HCT116 (cell line): ENCODE data around the gene FDXR. TPM values are rescaled to one million over a fixed set of nuclear protein-coding genes. Genes with fewer than 3 reads are reported as not detected.

Source experiments
- ATAC-seq: fragments of 200-7000 bp; cut with Tn5 transposase; 2 replicates; pipeline ENCODE4 v1.9.1; 2020; ENCODE audit warnings: mild to moderate bottlenecking, moderate library complexity
- BruUV-seq: library from RNA; stranded (reverse); fragments of 400-500 nt; replicated peaks from 2 replicates; lab custom pipeline; 2021; lab: Mats Ljungman, UMichigan
- CTCF ChIA-PET: fragments of 300-600 bp; sonication (Branson Sonifier 250); formaldehyde crosslinking; loops from one replicate; lab custom pipeline; 2021; ENCODE audit warnings: antibody characterized with exemption; lab: Charles Lee
- POLR2A ChIA-PET: fragments of 300-600, 350-600 bp; sonication (Branson Sonifier 250); formaldehyde crosslinking; loops from one replicate; lab custom pipeline; 2021; ENCODE audit warnings: antibody characterized with exemption; lab: Charles Lee
- RAD21 ChIA-PET, 2 experiments: fragments of 300-600 bp; sonication (Branson Sonifier 250); formaldehyde crosslinking; loops; one replicate each; lab custom pipeline; 2023; ENCODE audit warnings: low total read pairs in 2 of 2; ENCODE audit not compliant: uncharacterized antibody in 2 of 2, unreplicated experiment in 2 of 2, low non-redundant PET in 1 of 2; lab: Charles Lee
- DNase-seq: peaks from one replicate; pipeline ENCODE4 v3.0.0-alpha.2; 2010; ENCODE audit warnings: low read depth, low spot score
- H2AFZ ChIP-seq: fragments of 200-600 bp; shearing (Covaris generic), sonication (generic); 2 replicates; pipeline ENCODE4 v1.6.1; 2017; ENCODE audit warnings: low read depth, mixed run types, mixed read lengths, antibody characterized with exemption, low read length; ENCODE audit not compliant: poor library complexity, severe bottlenecking
- H3K27ac ChIP-seq: 2 replicates; pipeline ENCODE4 v1.5.1; 2012; ENCODE audit warnings: low read depth, low read length
- H3K27me3 ChIP-seq: fragments of 200-600 bp; sonication (generic); 2 replicates; pipeline ENCODE4 v1.6.1; 2016; ENCODE audit warnings: mixed run types, low read length, mixed read lengths; ENCODE audit not compliant: insufficient read depth
- H3K36me3 ChIP-seq, 2 experiments: fragments of 200-500 bp in 1 of 2; fragments of 200-600 bp in 1 of 2; sonication (Bioruptor generic) in 1 of 2; sonication (generic) in 1 of 2; 2 replicates each; pipeline versions ENCODE4 v1.5.1 to v1.6.1; 2014 to 2016; ENCODE audit warnings: low read length in 2 of 2, inconsistent platforms in 1 of 2, mixed read lengths in 1 of 2, mixed run types in 1 of 2; ENCODE audit not compliant: insufficient read depth in 2 of 2, control insufficient read depth in 1 of 2
- H3K4me1 ChIP-seq, 2 experiments: fragments of 200-600 bp in 1 of 2; sonication (generic) in 1 of 2; 2 replicates each; pipeline versions ENCODE4 v1.5.1 to v1.6.1; 2012 to 2017; ENCODE audit warnings: low read length in 2 of 2, inconsistent platforms in 1 of 2, mild to moderate bottlenecking in 1 of 2, mixed read lengths in 1 of 2, mixed run types in 1 of 2, moderate library complexity in 1 of 2; ENCODE audit not compliant: insufficient read depth in 2 of 2, control insufficient read depth in 1 of 2
- H3K4me2 ChIP-seq: fragments of 200-600 bp; sonication (generic); 2 replicates; pipeline ENCODE4 v1.6.1; 2017; ENCODE audit warnings: mixed run types, low read length, mixed read lengths
- H3K4me3 ChIP-seq, 2 experiments: fragments of 200-600 bp in 1 of 2; sonication (generic) in 1 of 2; replicated peaks in 1 of 2; 2 replicates each; pipeline ENCODE4 v1.5.1; 2011 to 2016; ENCODE audit warnings: low read length in 2 of 2, control low read depth in 1 of 2, low read depth in 1 of 2, mild to moderate bottlenecking in 1 of 2, mixed read lengths in 1 of 2, mixed run types in 1 of 2
- H3K79me2 ChIP-seq: fragments of 200-600 bp; sonication (generic); 2 replicates; pipeline ENCODE4 v1.6.1; 2017; ENCODE audit warnings: mild to moderate bottlenecking, mixed run types, low read length, moderate library complexity, mixed read lengths; ENCODE audit not compliant: insufficient read depth
- H3K9ac ChIP-seq: fragments of 200-600 bp; sonication (generic); 2 replicates; pipeline ENCODE4 v1.6.1; 2016; ENCODE audit warnings: low read length, mixed read lengths
- H3K9me2 ChIP-seq: fragments of 200-600 bp; sonication (generic), shearing (Covaris generic); 2 replicates; pipeline ENCODE4 v1.6.1; 2017; ENCODE audit warnings: mixed run types, mild to moderate bottlenecking, moderate library complexity; ENCODE audit not compliant: insufficient read depth
- H3K9me3 ChIP-seq, 2 experiments: fragments of 200-500 bp in 1 of 2; fragments of 200-600 bp in 1 of 2; sonication (Bioruptor generic) in 1 of 2; sonication (generic) in 1 of 2; 2 replicates each; pipeline ENCODE4 v1.6.1; 2014 to 2017; ENCODE audit warnings: low read length in 2 of 2, mixed read lengths in 2 of 2, inconsistent platforms in 1 of 2, low read depth in 1 of 2, mild to moderate bottlenecking in 1 of 2, mixed run types in 1 of 2, moderate library complexity in 1 of 2; ENCODE audit not compliant: control insufficient read depth in 1 of 2, insufficient read depth in 1 of 2
- H4K20me1 ChIP-seq: fragments of 200-600 bp; sonication (generic), shearing (Covaris generic); 2 replicates; pipeline ENCODE4 v1.6.1; 2017; ENCODE audit warnings: mixed run types, mild to moderate bottlenecking, moderate library complexity; ENCODE audit not compliant: insufficient read depth
- CBX3 ChIP-seq: IDR thresholded peaks from 2 replicates; pipeline ENCODE4 v1.6.1; 2012; ENCODE audit warnings: low read depth
- CEBPB ChIP-seq: IDR thresholded peaks from 2 replicates; pipeline ENCODE4 v1.6.1; 2012; ENCODE audit warnings: low read depth
- EGR1 ChIP-seq: IDR thresholded peaks from 2 replicates; pipeline ENCODE4 v1.6.1; 2012; ENCODE audit warnings: low read depth
- ELF1 ChIP-seq: IDR thresholded peaks from 2 replicates; pipeline ENCODE4 v1.6.1; 2012; ENCODE audit warnings: low read depth, borderline replicate concordance
- EZH2 ChIP-seq: fragments of 200-600 bp; sonication (generic); IDR thresholded peaks from 2 replicates; pipeline ENCODE4 v1.6.1; 2017; ENCODE audit warnings: antibody characterized with exemption, mixed run types
- EZH2phosphoT487 ChIP-seq: fragments of 200-600 bp; IDR thresholded peaks from 2 replicates; pipeline ENCODE4 v1.6.1; 2018; ENCODE audit warnings: antibody characterized with exemption, borderline replicate concordance
- FOSL1 ChIP-seq: IDR thresholded peaks from 2 replicates; pipeline ENCODE4 v1.6.1; 2012; ENCODE audit warnings: low read depth
- MAX ChIP-seq: IDR thresholded peaks from 2 replicates; pipeline ENCODE4 v1.6.1; 2012
- POLR2A ChIP-seq: IDR thresholded peaks from 2 replicates; pipeline ENCODE4 v1.7.0; 2011; ENCODE audit warnings: borderline replicate concordance; ENCODE audit not compliant: insufficient read depth, insufficient read length; ENCODE audit errors: extremely low read depth
- POLR2AphosphoS5 ChIP-seq: IDR thresholded peaks from 2 replicates; pipeline ENCODE4 v1.6.1; 2011; ENCODE audit warnings: mild to moderate bottlenecking, low read depth, low read length, moderate library complexity
- SIN3A ChIP-seq: IDR thresholded peaks from 2 replicates; pipeline ENCODE4 v1.6.1; 2012; ENCODE audit warnings: low read depth
- SP1 ChIP-seq: IDR thresholded peaks from 2 replicates; pipeline ENCODE4 v1.6.1; 2012; ENCODE audit warnings: low read depth
- SRF ChIP-seq: IDR thresholded peaks from 2 replicates; pipeline ENCODE4 v1.6.1; 2012; ENCODE audit warnings: low read depth
- TCF7L2 ChIP-seq: IDR thresholded peaks from 2 replicates; pipeline ENCODE4 v1.7.0; 2011; ENCODE audit warnings: borderline replicate concordance, inconsistent platforms; ENCODE audit not compliant: insufficient read depth, insufficient read length; ENCODE audit errors: extremely low read depth
- YY1 ChIP-seq: IDR thresholded peaks from 2 replicates; pipeline ENCODE4 v1.6.1; 2011; ENCODE audit warnings: low read length, low read depth, moderate library complexity, mild to moderate bottlenecking; ENCODE audit not compliant: insufficient replicate concordance; ENCODE audit errors: extremely low read depth
- intact Hi-C: fragments of 100-400 bp; cut with micrococcal nuclease; formaldehyde crosslinking; loops from 2 replicates; pipeline ENCODE4 v1.10.0; 2022
- total RNA-seq: library from RNA; stranded (reverse); gene quantifications from one replicate; pipeline ENCODE4 v1.2.1, GENCODE V29; 2021; ENCODE audit not compliant: unreplicated experiment

FDXR gene
- total RNA-seq, 1 experiment from 2014 or later: 98.8 TPM

DNA sequence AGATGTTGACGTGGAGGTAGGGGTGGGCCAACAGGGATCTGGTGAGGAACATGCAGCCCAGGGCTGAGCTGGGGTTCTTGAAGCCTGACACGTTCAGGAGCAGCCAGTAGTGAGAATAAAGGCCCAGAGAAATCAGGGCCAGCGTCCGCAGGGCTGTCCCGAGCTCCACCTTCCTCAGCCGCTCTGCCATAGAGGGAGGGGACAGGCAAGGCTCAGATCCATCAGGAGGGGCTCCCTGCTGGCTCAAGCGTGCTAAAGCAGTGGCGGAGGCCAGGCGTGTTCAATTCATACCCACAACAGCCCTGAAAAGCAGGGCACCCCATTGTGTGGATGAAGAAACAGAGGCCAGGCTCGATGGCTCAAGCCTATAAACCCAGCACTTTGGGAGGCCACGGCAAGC lies 8.3 kb upstream of the FDXR start:
- no peak overlapping the region for H2AFZ ChIP-seq
- no TSS peak for BruUV-seq
- ChIA-PET CTCF (interaction anchor here (1.4 to 1.5 kb wide), 2 partner anchors 15 to 18 kb away, joined by 3 to 5 read pairs; no protein-coding TSS in a partner anchor), RAD21 (interaction anchor here in 1 of 2 experiments (0.6 kb wide), 1 partner anchor 8 kb away, joined by 7 read pairs; no protein-coding TSS in a partner anchor), POLR2A (no interaction called here)
- no peak overlapping the region for H3K27ac ChIP-seq
- no peaks in the 10 kb centered on the region for H3K27me3 ChIP-seq
- TF ChIP-seq POLR2AphosphoS5: no peak
- no peak for TF ChIP-seq ELF1
- no peak for TF ChIP-seq SRF
- no peak for TF ChIP-seq SP1
- no peak for TF ChIP-seq EZH2phosphoT487
- no peak for TF ChIP-seq CEBPB
- no peak for TF ChIP-seq EGR1
- TF ChIP-seq FOSL1: no peak
- TF ChIP-seq CBX3: no peak
- no peak for TF ChIP-seq YY1
- TF ChIP-seq SIN3A: no peak
- no peak for TF ChIP-seq POLR2A
- no peak for TF ChIP-seq MAX
- TF ChIP-seq TCF7L2: no peak
- TF ChIP-seq EZH2: no peak
- H3K4me1 ChIP-seq: peaks cover 0 to 13% of the 10 kb centered on the region in 2 experiments; a peak in 2 of 4 replicates
- no peaks in the 10 kb centered on the region for H3K9me3 ChIP-seq
- no peaks in the 10 kb centered on the region for H3K79me2 ChIP-seq
- no peak overlapping the region for H3K4me2 ChIP-seq
- H3K9ac ChIP-seq: no peak overlapping the region
- no peaks in the 10 kb centered on the region for H3K36me3 ChIP-seq
- H3K9me2 ChIP-seq: no peaks in the 10 kb centered on the region
- intact Hi-C loops: no loop called here
- H4K20me1 ChIP-seq: no peaks in the 10 kb centered on the region
- no peak for ATAC-seq
- DNase-seq: no peak
- H3K4me3 ChIP-seq: no peak overlapping the region
